DND-41 (cell line): ENCODE results near the gene ODAM.
"Not testable (repeated sequence)": the region's sequence is repeated elsewhere in the genome, so short reads cannot be mapped to it uniquely, and the experiment has no call there.

Experiments used
- EZH2 ChIP-seq: IDR thresholded peaks from 3 replicates; pipeline ENCODE4 v1.6.1; 2012; ENCODE audit warnings: borderline replicate concordance, low read depth, mild to moderate bottlenecking, moderate library complexity, low read length, inconsistent platforms; ENCODE audit not compliant: severe bottlenecking
- TF ChIP-seq, protein P1 (sequence below): IDR thresholded peaks from 2 replicates; pipeline ENCODE4 v1.5.1; 2012; ENCODE audit warnings: borderline replicate concordance, low read length, moderate library complexity, mild to moderate bottlenecking; ENCODE audit not compliant: poor library complexity, severe bottlenecking; ENCODE audit errors: extremely low read depth

DNA sequence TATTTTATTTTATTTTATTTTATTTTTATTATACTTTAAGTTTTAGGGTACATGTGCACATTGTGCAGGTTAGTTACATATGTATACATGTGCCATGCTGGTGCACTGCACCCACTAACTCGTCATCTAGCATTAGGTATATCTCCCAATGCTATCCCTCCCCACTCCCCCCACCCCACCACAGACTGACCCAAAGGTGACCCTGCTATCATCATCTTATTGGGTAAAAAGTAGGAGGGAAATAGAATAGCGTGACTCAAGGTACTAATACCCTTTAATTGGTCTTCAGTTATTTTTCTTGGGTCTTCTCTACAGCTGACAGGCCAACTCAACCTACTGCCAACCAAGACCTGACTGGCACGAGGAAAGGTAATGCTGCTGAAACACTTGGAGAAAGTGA is 46.8 kb downstream of the ODAM start, which contains the start of gene CSN3:
- TF ChIP-seq, protein P1, sequence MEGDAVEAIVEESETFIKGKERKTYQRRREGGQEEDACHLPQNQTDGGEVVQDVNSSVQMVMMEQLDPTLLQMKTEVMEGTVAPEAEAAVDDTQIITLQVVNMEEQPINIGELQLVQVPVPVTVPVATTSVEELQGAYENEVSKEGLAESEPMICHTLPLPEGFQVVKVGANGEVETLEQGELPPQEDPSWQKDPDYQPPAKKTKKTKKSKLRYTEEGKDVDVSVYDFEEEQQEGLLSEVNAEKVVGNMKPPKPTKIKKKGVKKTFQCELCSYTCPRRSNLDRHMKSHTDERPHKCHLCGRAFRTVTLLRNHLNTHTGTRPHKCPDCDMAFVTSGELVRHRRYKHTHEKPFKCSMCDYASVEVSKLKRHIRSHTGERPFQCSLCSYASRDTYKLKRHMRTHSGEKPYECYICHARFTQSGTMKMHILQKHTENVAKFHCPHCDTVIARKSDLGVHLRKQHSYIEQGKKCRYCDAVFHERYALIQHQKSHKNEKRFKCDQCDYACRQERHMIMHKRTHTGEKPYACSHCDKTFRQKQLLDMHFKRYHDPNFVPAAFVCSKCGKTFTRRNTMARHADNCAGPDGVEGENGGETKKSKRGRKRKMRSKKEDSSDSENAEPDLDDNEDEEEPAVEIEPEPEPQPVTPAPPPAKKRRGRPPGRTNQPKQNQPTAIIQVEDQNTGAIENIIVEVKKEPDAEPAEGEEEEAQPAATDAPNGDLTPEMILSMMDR: not testable (repeated sequence)
- TF ChIP-seq EZH2: not testable (repeated sequence)
